AG09319 (cell line): ENCODE data around the gene SF1.
"Not testable (repeated sequence)": the region's sequence is repeated elsewhere in the genome, so short reads cannot be mapped to it uniquely, and the experiment has no call there.

Source experiments
- DNase-seq: peaks from one replicate; pipeline ENCODE4 v3.0.0-alpha.2; 2010; ENCODE audit warnings: low read depth; ENCODE audit errors: extremely low read depth
- TF ChIP-seq, protein P1 (sequence below): IDR thresholded peaks from 2 replicates; pipeline ENCODE4 v1.5.1; 2011; ENCODE audit warnings: low read depth, mild to moderate bottlenecking, inconsistent platforms, low read length, moderate library complexity

The SF1 gene, protein sequence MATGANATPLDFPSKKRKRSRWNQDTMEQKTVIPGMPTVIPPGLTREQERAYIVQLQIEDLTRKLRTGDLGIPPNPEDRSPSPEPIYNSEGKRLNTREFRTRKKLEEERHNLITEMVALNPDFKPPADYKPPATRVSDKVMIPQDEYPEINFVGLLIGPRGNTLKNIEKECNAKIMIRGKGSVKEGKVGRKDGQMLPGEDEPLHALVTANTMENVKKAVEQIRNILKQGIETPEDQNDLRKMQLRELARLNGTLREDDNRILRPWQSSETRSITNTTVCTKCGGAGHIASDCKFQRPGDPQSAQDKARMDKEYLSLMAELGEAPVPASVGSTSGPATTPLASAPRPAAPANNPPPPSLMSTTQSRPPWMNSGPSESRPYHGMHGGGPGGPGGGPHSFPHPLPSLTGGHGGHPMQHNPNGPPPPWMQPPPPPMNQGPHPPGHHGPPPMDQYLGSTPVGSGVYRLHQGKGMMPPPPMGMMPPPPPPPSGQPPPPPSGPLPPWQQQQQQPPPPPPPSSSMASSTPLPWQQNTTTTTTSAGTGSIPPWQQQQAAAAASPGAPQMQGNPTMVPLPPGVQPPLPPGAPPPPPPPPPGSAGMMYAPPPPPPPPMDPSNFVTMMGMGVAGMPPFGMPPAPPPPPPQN

DNA sequence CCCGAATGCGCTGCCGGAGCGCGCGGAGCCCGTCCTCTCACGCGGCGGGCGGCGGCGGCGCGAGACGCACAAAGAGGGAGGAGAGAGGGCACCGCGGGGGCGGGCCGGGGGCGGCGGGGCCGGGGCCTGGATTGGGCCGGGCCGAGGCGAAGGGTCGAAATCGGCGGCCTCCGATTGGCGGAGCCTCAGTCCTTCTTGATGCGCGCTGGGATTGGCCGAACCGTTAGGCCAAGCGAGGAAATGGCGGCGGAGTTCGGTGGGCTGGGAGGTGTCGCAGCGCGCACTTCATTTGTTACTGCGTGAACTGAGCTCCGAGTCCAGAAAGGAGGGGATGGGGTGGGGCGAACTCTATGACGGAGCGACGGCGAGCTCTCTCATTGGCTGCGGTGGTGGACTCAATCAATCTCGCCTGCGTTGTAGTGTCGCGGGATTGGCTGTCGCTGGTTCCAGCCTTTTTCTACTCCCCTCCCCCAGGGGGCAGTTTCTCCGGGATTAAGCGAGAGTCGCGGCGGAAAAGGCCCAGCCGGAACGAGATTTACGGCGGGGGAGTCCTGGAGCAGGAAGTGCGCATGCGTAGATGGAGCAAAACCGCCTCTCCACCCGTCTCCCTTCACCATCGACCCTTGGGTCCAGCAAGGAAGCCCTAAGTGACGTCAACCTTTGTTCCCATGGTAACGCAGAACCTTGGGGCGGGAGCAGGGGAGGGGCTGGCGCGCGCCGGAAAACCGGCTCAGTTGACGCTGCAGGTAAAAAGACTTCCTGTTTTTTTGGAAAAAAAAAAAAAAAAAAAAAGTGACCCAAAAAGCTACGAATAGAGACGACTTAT is at the start of gene SF1:
SF1 (minus strand) TSS at position 70 of the 826 bp plus-strand sequence. CDS start 150 bp downstream, outside the sequence.
- peak; percentile 99 for DNase-seq
- TF ChIP-seq, protein P1, sequence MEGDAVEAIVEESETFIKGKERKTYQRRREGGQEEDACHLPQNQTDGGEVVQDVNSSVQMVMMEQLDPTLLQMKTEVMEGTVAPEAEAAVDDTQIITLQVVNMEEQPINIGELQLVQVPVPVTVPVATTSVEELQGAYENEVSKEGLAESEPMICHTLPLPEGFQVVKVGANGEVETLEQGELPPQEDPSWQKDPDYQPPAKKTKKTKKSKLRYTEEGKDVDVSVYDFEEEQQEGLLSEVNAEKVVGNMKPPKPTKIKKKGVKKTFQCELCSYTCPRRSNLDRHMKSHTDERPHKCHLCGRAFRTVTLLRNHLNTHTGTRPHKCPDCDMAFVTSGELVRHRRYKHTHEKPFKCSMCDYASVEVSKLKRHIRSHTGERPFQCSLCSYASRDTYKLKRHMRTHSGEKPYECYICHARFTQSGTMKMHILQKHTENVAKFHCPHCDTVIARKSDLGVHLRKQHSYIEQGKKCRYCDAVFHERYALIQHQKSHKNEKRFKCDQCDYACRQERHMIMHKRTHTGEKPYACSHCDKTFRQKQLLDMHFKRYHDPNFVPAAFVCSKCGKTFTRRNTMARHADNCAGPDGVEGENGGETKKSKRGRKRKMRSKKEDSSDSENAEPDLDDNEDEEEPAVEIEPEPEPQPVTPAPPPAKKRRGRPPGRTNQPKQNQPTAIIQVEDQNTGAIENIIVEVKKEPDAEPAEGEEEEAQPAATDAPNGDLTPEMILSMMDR = no peak

DNA sequence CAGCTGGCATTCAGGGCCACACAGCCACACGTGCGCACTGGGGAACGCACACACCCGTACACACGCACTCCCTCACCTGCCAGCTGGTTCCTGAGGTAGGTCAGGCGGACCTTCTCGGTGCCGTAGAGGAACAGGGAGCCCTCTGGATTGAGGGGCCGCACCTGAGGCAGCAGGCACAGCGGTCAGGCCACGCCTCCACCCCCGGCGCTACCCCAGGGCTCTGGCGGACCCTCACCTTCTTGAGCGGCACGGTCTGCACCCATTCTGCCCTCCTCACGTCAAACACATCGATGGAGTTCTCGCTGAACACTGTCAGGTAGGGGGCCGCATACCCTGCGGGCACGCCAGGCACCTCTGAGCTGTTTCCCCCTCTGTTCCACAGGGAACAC is 49.1 kb upstream of the SF1 start:
- TF ChIP-seq, protein P1 = no peak

DNA sequence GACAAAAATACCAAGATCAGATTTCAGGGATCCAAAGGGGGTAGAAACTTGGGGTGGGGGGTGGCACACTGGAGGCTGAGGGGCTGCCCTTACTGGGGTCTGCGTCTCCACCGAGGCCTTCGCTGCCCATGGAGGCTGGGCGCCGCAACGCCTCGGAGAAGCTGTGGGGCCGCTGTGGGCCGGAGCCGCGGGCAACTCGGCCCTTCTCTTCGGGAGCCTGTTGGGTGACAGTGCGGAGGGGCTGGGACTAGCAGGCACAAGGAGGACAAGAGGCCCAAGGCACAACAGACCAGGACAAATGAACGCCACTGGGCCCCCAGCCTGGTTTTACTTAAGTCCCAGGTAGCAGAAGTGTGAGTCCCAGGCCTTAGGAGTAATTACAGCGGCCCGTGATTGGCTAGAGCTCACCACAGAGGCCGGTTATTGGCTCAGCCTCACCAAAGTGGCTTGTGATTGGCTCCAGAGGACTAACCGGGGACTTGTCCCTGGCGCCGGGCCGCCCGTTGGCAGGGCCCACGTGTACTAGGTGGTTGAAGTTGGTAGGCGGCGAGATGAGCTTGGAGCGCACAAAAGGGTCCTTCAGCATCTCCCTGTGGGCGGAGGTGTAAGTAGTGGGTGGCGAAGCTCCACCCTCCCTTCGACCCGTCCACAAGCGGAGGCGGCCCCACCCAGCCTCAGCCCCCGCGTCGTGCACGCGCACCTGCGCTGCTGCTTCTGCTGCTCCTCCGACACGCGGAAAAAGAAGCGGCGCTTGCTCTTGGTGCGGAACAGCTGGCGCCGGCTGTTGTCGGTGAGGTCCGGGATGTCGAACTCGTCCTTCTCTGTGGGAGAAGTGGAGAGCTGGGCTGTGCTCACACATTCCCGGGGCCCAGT is 48.5 kb upstream of the SF1 start:
- TF ChIP-seq, protein P1 = no peak
- DNase-seq = no peak

More for the DNA sequence above, 49.1 kb upstream of the SF1 start:
- no peak for DNase-seq

DNA sequence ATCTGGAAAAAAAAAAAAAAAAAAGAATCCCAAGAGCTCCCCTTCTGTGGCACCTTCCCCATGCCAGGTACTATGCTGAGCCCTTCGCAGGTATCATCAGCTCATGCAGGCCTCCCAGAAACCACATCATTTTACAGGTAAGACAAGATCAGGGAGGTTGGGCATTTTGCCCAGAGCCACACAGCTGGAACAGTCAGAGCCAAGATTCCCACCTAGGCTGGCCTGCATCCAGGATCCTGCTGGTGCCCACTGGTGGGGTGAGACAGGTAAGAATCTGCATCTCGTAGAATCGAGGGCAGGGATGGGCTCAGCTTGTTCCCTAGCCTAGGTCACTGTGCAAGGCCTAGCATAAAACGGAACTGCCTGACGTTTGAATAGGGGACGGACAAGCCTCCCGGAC is 47.7 kb upstream of the SF1 start:
- TF ChIP-seq, protein P1 = no peak
- no peak for DNase-seq

DNA sequence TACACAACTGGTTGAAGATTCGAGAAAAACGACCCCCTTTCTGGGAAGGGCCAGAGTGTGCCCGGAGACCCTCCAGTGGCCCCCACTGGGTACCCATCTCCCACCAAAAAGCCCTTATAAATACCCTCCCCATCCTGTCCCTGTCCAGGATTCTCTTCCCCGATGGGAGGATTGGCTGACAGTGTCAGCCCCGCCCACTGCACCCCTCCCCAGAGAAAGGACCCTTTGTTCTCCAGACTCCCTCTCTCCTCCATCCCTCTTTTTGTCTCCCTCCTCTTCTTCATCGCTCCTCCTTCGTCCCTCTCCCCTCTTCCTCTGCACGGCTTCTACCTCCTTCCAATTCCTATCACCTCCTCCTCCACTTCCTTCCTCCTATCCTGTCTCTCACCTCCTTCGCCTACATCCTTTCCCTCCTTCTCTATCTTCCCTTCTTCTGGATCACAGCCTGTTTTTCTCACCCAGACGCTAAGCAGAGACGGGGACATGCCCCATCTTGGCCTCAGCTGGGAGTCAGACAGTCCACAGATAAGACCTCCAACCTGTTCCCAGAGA is 45.3 kb upstream of the SF1 start:
- TF ChIP-seq, protein P1 = no peak

DNA sequence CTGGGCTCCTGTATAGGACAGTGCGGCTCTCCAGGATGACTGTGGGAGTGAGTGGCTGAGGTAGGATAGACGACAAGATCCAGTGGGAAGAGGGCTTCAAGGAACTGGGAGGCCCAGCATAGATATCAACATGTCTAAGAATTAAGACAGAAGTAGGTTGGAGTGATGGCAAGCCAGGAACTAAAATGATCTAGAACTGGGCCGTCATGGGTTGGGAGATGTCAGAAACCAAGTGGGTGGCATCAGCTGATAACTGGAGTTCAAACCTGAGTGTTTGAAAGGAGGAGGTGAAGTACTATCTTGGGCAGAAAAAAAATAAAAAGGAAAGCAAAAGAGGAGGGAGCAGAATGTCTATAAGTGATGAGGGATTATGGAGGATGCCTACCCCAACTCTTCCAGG is 39.1 kb upstream of the SF1 start:
- DNase-seq = no peak
- TF ChIP-seq, protein P1 = no peak

More for the DNA sequence above, 45.3 kb upstream of the SF1 start:
- DNase-seq = no peak

DNA sequence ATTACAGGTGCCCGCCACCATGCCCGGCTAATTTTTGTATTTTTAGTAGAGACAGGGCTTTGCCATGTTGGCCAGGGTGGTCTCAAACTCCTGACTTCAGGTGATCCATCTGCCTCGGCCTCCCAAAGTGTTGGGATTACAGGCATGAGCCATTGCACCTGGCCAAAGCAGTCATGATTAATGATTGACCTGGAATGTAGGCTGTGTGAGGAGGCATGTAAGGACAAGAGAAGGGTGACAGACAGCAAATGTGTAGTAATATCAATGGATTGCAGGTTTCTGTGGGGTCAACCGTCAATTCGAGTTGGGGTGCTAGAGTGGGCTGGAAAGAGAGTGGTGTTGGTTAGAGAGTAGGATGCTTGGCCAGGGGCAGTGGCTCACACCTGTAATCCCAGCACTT is 37.1 kb upstream of the SF1 start:
- DNase-seq = not testable (repeated sequence)
